HL-60/S4 treated with retinoic acid at 250 ng/mL for 4 days and 3 days (cell line): ENCODE measurements around the gene HNF4A.
"Not testable (repeated sequence)": the region's sequence is repeated elsewhere in the genome, so short reads cannot be mapped to it uniquely, and the experiment has no call there.

Source experiments
- in situ Hi-C: fragments of 300-500 bp; cut with MboI; formaldehyde crosslinking; loops from 2 replicates; pipeline ENCODE4 v1.7.0; 2022; ENCODE audit warnings: low sequenced_read_pairs

The HNF4A gene

GRCh38 chr20:44355498-44356352, at the start of gene HNF4A:
Gene HNF4A, plus strand, starts transcription at chr20:44355699. Its CDS starts 106 bp downstream, at chr20:44355805.
- in situ Hi-C loops: no loop called here

- in situ Hi-C loops: no loop called here
These were observed 48.6 kb upstream of the HNF4A start for GRCh38 chr20:44306927-44307326.

GRCh38 chr20:44309763-44310663, 45.5 kb upstream of the HNF4A start:
- in situ Hi-C loops: no loop called here

DNA sequence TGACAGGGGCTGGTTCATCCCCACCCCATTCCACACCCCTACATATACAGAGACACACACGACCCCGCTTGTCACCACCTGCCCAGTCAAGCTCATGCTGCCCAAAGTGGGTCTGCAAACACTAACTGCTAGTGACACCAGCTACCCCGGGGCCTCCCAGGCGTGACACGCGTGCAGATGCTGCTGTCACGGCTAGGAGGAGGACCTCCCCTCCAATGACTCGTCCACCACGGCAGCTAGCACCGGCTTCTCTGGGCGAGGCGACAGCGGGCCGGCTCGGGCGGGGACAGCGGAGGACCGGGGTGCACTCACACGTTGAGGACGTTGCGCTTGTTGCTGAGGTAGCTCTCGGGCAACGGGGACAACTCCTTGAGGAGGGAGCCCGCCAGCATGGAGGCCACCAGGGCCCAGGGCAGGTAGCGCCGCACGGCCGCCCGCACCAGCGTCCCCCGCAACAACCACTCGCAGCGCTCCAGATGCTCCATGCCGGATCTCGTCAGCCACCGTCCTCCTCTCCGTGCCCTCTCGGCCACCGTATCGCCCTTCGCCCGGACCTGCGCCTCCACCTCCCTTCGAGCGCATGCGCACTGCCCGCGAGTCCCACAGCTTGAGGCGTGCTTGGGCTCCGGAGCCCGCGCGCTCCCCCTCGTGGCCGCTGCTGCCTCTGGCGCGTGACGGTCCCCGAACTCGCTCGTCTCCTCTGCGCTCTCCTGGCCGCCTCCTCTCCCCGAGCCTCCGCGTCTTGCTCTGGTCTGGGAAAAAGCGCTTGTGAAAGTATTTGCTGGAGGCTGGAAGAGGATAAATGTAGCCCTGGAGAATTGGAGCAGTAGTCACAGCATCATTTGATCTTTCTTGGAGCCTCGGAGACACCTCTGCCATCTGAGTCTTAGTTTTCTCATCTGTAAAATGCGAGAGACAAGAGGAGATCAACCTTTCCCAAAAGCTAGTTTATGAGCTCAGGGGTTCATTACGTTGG, 44.5 kb upstream of the HNF4A start, which contains the start of gene FITM2:
FITM2 (minus strand) TSS at position 539 of the 976 bp plus-strand sequence; CDS start at position 485, 54 bp downstream.
- in situ Hi-C loops: no loop called here

DNA sequence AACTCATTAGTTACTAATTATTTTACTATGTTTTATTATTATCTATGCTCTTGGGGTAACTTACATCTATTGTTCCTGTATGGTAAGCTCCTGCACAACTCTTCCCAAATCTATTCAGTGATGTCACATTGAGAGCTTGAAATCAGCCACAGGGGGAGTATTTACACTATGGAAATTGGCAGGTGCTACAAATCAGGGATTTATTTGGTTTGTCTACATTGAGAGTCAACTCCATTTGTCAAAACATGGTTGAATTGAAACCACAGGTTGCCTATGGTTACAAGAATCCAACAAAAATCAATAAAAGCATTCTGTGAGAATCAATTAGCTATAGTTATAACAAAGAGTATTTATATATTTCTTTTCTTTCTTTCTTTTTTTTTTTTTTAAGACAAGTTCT, 40.6 kb upstream of the HNF4A start:
- in situ Hi-C loops: no loop called here

GRCh38 chr20:44319839-44320422, 35.6 kb upstream of the HNF4A start:
- in situ Hi-C loops: no loop called here

GRCh38 chr20:44324343-44324742, 31.2 kb upstream of the HNF4A start:
- in situ Hi-C loops: no loop called here

DNA sequence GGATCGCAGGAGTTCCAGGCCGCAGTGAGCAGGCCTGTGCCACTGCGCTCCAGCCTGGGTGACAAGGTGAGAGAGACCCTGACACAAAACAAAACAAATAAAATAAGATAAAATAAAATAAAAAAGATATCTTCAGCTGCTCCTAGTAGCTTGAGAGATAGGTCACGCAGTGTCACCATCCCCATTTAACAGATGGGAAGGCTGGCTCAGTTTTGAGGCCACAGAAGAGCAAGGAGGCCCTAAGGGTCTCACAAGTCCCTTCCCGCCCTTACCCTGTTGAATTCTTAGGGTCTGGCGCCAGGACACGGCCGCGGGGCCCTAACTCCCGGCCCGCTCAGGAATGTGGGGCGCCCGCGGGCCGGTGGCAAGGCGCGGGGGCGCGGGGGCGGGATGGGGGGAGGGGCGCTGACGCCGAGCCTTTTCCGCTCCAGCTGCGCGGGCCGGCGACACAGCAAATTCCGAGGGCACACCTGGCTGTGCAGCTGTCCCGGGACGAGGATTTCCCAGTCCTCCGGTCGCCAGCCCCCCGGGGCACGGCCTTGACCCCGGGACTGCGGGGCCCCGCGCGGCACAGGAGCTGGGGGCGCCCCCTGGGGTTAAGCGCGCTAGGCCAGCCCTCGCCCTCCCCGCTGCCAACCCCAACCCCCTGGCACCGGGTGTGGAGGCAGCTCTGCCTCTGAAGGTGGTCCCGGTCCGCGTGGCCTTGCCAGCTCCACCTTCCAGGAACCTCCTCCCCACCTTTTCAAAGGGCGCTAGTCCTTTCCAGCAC, 28.9 kb upstream of the HNF4A start:
- in situ Hi-C loops: no loop called here

DNA sequence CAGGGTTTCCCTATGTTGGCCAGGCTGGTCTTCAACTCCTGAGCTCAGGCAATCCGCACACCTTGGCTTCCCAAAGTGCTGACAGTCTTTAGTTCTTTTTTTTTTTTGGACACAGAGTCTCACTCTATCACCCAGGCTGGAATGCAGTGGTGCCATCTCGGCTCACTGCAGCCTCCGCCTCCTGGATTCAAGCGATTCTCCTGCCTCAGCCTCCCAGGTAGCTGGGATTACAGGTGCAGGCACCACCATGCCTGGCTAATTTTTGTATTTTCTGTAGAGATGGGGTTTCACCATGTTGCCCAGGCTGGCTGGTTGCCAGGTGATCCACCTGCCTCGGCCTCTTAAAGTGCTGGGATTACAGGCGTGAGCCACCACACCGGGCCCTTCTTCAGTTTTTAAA, 27.8 kb upstream of the HNF4A start:
- in situ Hi-C loops: not testable (repeated sequence)

DNA sequence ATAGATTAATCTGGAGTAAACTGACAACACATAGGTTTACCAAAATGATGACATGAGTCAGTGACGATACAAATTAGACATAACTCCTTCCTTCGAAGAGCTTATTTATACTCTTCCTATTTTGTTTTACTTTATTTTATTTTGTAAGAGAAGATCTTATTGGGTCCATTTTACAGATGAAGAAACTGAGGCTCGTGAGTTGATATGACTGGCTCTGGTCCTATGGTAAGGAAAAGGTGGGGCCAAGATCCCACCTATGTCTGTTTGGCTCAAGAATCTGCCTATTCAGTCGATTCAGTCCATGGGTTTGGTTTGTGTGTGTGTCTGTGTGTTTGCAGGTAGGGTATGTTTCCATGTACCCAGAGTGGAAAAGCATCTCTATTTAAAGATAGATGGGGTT, 27.1 kb upstream of the HNF4A start:
- in situ Hi-C loops: no loop called here

- in situ Hi-C loops: no loop called here
These were observed 24.3 kb upstream of the HNF4A start for GRCh38 chr20:44331201-44331600.

GRCh38 chr20:44334306-44334705, 21.2 kb upstream of the HNF4A start:
- in situ Hi-C loops: no loop called here

DNA sequence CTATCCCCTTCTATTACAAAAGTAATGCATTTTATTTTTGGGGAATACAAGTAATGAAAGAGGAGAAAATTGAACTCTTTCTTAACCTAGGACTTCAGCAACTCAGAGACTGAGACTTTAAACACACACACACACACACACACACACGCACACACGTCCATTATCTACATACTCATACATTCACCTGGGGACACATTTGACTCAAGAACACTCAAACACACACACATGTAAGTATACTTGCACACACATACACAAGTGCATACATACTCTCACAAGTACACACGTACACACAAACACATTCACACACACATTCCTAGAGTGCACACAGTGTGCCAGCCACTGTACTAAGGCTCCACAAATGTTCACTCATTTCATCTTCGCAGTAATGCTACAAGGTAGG, 20.8 kb upstream of the HNF4A start:
- in situ Hi-C loops: no loop called here

- in situ Hi-C loops: no loop called here
These were observed 19.8 kb upstream of the HNF4A start for GRCh38 chr20:44335675-44336074.

GRCh38 chr20:44336086-44336485, 19.4 kb upstream of the HNF4A start:
- in situ Hi-C loops: no loop called here

DNA sequence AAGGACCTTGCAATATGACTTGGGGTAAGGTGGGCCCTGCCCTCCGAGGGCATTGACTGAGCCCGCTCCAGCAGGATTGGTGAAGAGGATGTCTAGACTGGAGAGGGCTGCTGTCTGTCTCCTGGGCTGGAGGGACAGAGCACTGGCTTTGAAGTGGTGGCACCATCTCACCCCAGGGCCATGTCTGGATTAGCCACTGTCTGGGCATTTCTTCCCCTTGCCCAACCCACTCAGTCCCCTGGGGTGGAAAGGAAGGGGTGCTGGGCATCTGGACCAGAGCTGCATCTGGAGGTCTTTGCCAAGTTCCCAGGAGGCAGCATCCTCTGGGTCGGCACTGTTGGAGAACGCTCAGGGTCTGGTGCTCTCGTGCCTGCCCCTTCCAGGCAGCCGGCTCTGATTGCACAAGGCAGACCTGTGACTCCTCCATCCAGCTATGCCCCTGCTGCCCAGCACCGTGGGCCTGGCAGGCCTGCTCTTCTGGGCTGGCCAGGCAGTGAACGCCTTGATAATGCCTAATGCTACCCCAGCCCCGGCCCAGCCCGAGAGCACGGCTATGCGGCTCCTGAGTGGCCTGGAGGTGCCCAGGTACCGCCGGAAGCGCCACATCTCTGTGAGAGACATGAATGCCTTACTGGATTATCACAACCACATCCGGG, 18.6 kb upstream of the HNF4A start, which contains the start of gene R3HDML:
R3HDML (plus strand) TSS at position 319 of the 656 bp plus-strand sequence; CDS start at position 434, 115 bp downstream.
- in situ Hi-C loops: no loop called here

- in situ Hi-C loops: no loop called here
These were observed 13.3 kb upstream of the HNF4A start for GRCh38 chr20:44342248-44342647.

DNA sequence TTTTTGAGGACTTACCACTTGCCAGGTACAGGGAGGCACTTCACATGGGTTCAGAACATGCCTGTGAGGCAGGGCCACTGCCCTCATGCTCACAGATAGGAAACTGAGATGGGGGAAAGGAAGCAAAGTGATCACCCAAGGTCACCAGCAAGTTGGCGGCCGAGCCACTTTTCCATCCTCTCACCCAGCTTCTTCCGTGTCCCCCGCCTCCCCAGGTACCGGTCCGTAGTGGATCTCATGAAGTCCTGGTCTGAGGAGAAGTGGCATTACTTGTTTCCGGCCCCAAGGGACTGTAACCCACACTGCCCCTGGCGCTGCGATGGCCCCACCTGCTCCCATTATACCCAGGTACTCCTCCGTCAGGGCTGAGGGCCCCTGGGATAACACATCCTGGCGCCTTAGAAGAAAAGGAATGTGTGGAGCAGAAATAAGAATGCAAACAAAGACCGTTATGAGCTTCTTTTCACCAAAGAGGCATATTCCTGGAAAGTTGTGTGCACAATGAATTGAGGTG, 12.3 kb upstream of the HNF4A start:
- in situ Hi-C loops: no loop called here
